ENCODE measurements around the gene BIRC5.

BIRC5 gene

DNA sequence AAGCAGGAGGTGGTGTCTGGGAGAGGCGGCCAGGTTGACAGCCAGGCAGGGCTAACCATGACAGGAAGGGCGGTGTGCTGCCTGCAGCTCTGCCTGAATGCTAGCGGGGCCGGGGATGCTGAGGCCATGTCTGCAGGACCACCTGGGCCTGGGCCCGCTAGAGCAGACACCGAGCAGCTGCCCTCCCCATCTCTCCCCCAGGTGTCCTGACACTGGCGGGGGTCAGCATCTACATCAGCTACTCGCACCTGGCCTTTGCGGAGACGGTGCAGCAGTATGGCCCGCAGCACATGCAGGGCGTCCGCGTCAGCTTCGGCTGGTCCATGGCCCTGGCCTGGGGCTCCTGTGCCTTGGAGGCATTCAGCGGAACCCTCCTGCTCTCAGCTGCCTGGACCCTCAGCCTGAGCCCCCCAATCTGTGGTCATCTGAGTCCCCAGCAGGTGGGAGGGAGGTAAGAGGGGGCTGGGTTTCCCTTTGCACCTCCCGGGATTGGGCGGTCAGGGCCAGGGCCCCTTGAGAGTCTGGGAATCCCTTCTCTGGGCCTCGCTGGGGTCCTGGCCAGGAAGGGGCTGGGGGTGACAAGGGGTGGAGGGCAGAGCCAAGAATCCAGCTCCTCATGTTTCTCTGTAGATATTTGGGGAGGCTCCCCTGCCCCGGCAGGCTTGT, 24.9 kb downstream of the BIRC5 start:
- Mint-ChIP-seq H3K4me1 (ENCODE audit: low read depth) (no peaks in the 10 kb centered on the region), H3K27ac (no peak overlapping the region), H3K27me3 (no peaks in the 10 kb centered on the region), H3K4me3 (no peak overlapping the region), H3K9me3 (ENCODE audit: low read depth) (no peaks in the 10 kb centered on the region), H3K36me3 (no peaks in the 10 kb centered on the region)

DNA sequence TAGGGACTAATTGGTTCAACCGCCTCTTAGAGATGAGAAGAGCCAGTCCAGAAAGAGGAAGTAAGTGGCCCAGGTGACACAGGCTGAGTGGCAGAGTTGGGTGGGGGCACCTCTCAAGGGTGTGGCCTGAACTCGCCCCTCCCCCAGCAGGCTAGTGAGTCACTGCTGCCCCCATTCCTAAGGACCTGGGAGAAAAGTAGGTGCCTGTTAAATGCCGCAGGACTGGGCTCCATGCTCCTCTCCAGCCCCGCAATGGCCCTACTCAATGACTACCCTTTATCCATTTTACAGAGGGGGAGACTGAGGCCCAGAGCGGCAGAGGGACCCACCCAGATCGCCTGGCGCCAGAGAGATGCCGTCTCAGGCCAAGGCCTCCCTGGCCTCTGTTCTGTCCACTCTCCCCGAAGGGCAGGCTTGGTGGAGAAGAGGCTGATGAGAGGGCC, 25.5 kb downstream of the BIRC5 start:
- no peak overlapping the region for H3K27ac Mint-ChIP-seq
- no peaks in the 10 kb centered on the region for H3K36me3 Mint-ChIP-seq
- no peaks in the 10 kb centered on the region for H3K27me3 Mint-ChIP-seq
- H3K4me1 Mint-ChIP-seq (ENCODE audit: low read depth) = no peaks in the 10 kb centered on the region
- no peak overlapping the region for H3K4me3 Mint-ChIP-seq
- H3K9me3 Mint-ChIP-seq (ENCODE audit: low read depth) = no peaks in the 10 kb centered on the region

DNA sequence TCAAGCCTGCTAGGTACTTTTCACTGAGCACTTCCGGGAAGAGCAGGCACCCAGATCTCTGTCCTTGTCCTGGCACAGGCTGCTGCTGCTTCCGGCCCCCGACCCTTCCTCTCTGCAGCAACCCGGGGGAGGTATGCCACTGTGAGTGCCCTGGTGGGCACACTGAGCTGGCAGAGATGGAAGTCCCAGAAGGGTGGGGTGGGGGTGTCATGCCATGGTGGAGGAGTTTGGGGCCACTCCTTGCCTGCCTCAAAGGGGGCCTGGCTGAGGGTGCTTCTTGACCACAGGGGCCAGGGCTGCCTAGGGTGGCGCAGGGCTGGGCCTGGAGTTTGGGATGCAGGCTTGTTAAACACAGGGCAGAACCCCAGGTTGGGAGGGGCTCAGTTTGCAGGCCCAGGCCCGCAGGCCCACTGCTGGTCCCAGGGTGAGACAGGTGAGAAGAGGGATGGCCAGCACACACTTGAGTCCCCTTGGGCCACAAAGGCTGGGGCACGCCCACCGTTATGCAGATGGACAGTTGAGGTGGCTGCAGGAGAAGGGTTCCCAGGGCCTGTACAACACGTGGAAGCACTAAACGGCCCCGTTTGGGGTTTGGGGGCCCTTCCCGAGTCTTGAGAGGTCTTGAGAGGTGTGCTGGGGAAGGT, 26.1 kb downstream of the BIRC5 start:
- H3K27ac Mint-ChIP-seq = no peak overlapping the region
- no peak overlapping the region for H3K4me3 Mint-ChIP-seq
- H3K9me3 Mint-ChIP-seq (ENCODE audit: low read depth) = no peaks in the 10 kb centered on the region
- no peaks in the 10 kb centered on the region for H3K36me3 Mint-ChIP-seq
- no peaks in the 10 kb centered on the region for H3K4me1 Mint-ChIP-seq (ENCODE audit: low read depth)
- no peaks in the 10 kb centered on the region for H3K27me3 Mint-ChIP-seq

DNA sequence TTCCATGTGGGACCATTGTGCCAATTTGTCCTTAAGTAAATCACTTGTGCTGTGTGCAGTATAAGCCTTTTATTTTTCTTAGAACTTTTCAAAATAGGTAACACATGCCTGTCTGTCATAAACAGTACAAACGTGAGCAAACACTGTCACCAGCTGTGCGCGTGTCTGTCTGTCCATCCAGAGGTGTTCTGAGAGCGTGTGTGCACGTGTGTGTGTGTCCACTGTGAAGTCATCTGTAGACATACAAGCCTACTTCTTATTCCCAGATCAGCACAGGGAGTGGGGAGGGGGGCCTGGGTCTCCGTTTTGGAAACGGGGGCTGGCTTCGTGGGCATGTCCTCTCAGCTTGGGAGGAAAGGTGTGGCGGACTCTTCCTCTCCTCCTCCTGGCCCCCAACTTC, 26.8 kb downstream of the BIRC5 start:
- no peak overlapping the region for H3K27ac Mint-ChIP-seq

DNA sequence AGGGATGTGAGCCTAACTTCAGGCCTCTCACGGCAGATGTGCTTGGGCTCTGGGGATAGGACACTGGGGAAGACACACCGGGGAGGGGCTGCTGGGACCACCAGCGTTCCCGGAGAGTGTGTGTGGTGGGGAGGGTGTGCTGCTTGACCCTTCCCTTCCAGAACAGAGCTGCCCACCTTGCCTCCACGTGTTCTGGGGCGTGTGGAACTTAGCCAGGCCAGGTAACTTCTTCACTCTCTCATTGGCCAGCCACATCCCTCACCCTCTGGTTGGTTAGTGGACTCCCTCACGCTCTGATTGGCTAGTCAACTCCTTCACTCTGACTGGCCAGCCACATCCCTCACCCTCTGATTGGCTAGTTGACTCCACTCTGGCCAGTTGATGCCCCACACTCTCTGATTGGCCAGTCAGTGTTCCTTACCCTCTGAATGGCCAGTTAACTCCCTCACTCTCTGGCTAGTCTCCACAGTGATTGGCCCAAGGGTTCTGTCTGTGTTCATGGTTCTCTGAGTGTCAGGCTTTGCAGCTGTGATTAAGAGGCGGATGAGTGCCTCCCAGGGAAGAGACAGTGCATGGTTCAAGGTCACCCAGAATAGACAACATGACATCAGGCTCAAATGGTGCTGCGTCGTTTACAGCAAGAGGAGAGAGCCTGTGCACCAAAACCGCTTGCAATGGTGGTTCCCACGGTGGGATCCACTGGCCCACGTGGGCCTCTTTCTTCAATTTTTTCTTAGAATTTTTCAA, 27.4 kb downstream of the BIRC5 start:
- H3K36me3 Mint-ChIP-seq = no peaks in the 10 kb centered on the region
- no peak overlapping the region for H3K4me3 Mint-ChIP-seq
- H3K27ac Mint-ChIP-seq = no peak overlapping the region
- H3K27me3 Mint-ChIP-seq = no peaks in the 10 kb centered on the region
- no peaks in the 10 kb centered on the region for H3K4me1 Mint-ChIP-seq (ENCODE audit: low read depth)
- no peaks in the 10 kb centered on the region for H3K9me3 Mint-ChIP-seq (ENCODE audit: low read depth)

More for the DNA sequence above, 26.8 kb downstream of the BIRC5 start:
- Mint-ChIP-seq H3K27me3 (no peaks in the 10 kb centered on the region), H3K4me3 (no peak overlapping the region), H3K36me3 (no peaks in the 10 kb centered on the region), H3K9me3 (ENCODE audit: low read depth) (no peaks in the 10 kb centered on the region), H3K4me1 (ENCODE audit: low read depth) (no peaks in the 10 kb centered on the region)

DNA sequence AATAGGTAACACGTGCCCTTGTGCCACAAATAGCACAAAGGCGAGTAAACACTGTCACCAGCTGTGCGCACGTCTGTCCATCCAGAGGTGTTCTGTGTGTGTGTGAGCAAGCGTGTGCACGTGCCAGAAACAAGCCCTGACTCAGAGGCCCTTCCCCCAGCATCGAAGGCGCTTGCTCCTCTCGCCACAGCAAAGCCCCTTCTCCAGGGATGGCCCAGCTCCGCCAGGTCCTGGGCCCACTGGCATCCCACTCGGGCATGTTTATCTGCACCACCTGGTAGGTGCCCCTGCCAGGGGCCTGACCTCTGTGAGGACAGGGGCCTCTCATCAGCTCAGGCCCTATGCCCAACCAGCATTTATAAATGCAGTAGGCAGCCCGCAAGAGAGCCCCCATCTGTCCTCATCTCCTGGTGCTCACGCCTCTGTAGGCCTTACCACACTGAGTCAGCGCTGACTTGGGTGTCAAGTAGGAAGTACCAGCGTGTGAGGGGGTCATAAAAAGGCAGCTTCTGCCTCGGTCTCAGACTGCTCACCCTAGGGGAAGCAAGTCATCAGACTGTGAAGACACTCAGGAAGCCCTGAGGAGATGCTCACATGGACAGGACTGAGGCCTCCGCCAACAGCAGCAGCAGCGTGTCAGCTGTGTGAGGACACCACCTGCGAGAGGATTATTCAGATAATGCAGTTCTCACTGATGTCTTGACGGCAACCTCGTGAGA, 28.1 kb downstream of the BIRC5 start:
- H3K27me3 Mint-ChIP-seq = no peaks in the 10 kb centered on the region
- H3K27ac Mint-ChIP-seq = no peak overlapping the region
- no peak overlapping the region for H3K4me3 Mint-ChIP-seq
- no peaks in the 10 kb centered on the region for H3K36me3 Mint-ChIP-seq
- no peaks in the 10 kb centered on the region for H3K4me1 Mint-ChIP-seq (ENCODE audit: low read depth)
- H3K9me3 Mint-ChIP-seq (ENCODE audit: low read depth) = no peaks in the 10 kb centered on the region

DNA sequence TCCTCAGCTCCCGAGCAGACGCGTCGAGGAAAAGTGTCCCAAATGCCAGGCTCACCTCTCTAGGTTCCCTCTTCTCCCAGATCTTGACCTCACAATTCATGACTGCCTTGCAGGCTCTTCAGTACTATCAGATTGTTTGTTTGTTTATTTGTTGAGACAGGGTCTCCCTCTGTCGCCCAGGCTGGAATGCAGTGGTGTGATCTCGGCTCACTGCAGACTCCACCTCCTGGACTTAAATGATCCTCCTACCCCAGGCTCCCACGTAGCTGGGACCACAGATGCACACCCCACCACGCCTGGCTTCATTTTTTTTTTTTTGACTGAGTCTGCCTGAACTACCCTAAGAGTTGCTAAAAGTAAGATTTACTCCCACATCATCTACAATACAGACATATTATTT, 33.3 kb downstream of the BIRC5 start:
- H3K27ac Mint-ChIP-seq = no peak overlapping the region
- H3K27me3 Mint-ChIP-seq = no peaks in the 10 kb centered on the region
- no peak overlapping the region for H3K4me3 Mint-ChIP-seq
- H3K36me3 Mint-ChIP-seq = no peaks in the 10 kb centered on the region
- H3K9me3 Mint-ChIP-seq (ENCODE audit: low read depth) = no peaks in the 10 kb centered on the region
- peaks cover 18% of the 10 kb centered on the region for H3K4me1 Mint-ChIP-seq (ENCODE audit: low read depth)

DNA sequence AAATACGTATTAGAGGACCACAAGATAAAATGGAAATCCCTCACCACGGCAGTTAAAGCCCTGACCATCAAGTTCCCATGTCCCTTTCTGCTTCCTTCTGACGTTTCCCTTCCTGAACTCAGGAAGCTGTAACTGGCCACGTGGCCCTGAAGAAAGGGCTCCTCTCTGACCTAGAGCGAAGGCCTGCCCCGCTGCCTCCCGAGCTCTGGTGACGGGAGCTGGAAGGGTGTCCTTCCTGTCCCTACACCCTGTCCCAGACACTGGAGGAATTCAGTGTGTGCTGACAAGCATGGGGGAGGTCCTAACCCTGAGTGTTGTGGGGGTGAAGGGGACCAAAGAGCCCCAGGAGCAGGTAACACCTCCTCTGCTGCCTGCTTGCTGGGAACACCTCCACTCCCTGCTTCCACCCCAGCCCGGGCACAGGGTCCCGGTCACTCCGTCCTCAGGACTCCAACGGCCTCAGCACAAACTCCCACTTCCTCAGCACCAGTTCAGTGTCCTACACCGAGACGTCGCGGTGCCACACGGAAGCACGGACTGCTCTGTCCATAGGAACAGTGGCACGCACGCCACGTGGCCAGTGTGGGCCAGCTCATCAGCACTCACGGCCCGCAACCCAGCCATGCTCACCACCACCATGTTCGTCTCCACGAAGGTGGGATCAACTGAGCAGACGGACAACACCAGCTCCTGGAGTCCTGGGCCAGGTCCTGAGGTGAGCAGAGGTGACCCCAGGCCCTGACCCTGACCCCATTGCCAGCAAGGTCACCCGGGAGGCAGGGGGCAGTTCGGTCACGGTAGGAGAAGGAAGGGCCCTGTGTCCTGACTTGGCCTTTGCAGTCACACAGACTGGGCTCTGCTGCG, 34.2 kb downstream of the BIRC5 start:
- Mint-ChIP-seq H3K9me3 (ENCODE audit: low read depth) (no peaks in the 10 kb centered on the region), H3K4me3 (no peak overlapping the region), H3K27me3 (no peaks in the 10 kb centered on the region), H3K27ac (no peak overlapping the region), H3K36me3 (no peaks in the 10 kb centered on the region), H3K4me1 (ENCODE audit: low read depth) (peaks cover 27% of the 10 kb centered on the region)

DNA sequence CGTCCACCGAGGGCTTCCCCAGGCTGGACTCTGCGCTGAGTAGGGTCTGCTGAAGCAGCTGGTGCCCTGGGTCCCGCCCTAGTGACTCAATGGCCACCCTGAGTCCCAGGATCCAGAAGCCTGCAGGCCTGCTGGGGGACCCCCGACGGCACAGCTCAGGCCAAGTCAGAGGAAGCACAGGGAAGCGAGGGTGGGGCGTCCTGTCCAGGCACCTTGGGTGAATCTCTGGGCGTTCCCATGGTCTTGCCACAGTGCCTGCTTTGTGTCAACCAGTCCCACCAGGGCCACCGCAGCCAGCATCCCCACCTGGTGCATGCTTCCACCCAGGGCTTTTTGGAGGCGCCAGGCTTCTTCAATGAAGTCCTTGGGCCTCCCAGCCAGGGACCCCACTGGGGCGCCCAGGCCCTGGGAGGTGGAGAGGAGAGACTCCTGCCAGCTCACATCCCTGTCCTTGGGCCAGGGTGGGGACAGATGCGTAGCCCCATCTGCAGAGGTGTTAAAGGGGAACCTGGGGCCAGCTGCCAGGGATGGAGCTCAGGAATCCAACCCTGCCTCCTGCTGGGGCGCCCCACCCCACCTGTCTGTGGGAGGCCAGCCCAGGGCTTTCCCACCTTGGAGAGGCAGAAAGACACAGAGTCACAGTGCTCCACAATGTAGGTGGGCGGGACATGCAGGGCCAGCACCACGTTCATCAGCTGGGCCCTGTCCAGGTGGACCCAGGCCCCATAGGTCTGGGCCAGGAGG, 35.2 kb downstream of the BIRC5 start:
- Mint-ChIP-seq H3K4me1 (ENCODE audit: low read depth) (peaks cover 30% of the 10 kb centered on the region), H3K4me3 (no peak overlapping the region), H3K36me3 (no peaks in the 10 kb centered on the region), H3K27me3 (no peaks in the 10 kb centered on the region), H3K9me3 (ENCODE audit: low read depth) (no peaks in the 10 kb centered on the region), H3K27ac (no peak overlapping the region)

DNA sequence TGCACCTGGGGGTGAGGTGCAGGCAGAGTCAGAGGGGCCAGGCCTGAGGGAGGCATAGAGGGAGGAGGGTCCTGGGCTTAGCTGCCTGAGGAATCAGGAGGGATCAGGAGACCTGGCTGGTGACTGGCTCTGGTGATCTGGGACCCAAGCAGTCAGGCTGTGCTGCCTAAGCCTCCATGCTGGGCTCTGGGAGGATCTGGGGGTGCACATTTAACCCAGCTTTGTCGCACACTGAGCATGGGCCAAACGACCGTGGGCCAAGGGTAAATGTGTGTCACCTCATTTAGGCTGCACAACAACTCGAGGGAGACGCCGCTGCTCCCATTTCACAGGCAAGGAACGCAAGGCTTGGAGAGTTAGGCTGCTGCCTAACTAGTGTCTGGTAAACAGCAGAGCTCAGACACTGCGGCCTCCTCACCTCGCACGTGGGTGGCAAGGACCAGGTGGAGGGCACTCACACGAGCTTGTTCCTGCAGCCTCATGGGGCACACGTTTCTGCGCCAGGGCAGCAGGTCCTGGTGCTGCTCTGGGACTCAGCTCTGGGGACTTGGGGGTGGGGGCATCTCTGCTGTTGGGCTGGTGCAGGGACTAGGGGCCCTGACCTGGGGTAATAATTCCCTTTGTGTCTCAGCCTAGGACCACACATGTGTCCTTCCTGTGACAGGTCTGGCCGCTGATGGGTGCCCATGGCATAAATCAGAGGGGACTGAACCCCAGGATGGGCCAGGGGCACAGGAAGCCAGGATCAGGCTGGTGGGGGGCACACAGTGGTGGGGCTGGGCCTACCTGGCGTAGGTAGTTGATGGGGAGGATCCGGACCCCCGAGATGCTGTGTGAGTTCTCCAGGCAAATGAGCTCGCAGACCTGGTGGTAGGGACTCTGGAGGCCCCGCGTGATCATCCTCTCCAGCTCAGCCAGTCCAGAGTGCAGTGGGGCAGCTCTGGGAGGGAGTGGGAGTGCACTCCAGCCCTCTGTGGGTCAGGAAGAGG, 36.1 kb downstream of the BIRC5 start:
- Mint-ChIP-seq H3K9me3 (ENCODE audit: low read depth) (no peaks in the 10 kb centered on the region), H3K27ac (no peak overlapping the region), H3K4me1 (ENCODE audit: low read depth) (peaks cover 35% of the 10 kb centered on the region), H3K36me3 (no peaks in the 10 kb centered on the region), H3K27me3 (no peaks in the 10 kb centered on the region), H3K4me3 (no peak overlapping the region)

DNA sequence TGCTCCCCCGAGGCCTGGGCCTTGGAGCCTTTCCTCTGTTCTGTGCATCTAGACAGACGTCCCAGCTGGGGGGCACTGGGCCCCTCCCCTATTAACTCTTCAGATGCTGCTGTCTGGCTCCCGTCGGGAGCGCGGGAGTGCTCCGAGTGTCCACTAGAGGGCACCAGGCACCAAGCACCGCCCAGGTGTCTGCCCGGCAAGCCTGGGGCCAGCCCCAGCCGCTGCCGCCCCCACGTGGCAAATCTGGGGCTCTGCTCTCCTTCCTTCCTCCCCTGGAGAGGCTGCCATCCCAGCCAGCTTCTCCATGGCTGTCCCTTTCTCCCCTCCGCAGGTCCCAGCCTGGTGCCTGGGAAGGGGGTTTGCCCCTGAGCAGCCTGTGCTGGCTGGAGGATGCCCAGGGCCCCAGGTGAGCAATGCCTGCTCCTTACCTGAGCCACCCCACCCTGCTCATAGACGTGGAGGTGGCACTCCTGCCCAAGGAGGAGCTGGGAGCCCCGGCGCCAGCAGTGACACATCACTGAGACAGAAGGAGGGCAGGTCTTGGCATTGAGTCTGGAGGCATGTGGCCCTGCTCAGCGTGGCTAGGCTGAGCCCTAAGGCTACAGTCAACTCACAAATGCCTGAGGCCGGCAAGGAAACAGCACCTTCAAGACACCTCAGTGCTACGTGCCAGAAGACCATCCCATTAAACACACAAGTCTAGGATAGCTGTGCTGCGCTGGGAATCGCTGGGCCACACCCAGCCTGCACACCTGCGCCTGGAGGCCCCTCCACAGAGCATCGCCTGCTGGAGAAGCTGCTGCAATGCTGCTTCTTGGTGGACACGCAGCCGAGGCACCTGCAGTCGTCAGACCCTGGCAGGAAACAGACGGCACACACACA, 37.1 kb downstream of the BIRC5 start:
- Mint-ChIP-seq H3K9me3 (ENCODE audit: low read depth) (no peaks in the 10 kb centered on the region), H3K36me3 (no peaks in the 10 kb centered on the region), H3K27me3 (no peaks in the 10 kb centered on the region), H3K4me3 (peak overlapping the region; percentile 65), H3K4me1 (ENCODE audit: low read depth) (peaks cover 39% of the 10 kb centered on the region), H3K27ac (peak overlapping the region; percentile 3)

DNA sequence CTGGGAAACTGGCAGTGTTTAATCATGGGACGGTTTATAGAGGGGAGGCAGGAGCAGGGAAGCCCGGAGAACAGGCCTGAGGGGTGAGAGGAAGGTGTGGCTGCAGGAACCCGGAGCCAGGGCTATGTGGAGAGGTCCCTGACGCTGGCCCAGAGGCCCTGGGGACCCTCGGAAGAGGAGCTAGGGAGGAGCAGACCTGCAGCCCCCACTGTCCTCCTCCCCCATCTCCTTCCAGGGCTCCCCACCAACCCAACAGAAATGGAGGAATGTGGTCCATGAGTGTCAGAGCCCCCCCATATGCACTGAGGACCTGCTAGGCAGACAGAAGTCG, 37.7 kb downstream of the BIRC5 start:
- no peaks in the 10 kb centered on the region for H3K27me3 Mint-ChIP-seq
- no peaks in the 10 kb centered on the region for H3K36me3 Mint-ChIP-seq
- peak overlapping the region; percentile 65 for H3K4me3 Mint-ChIP-seq
- no peak overlapping the region for H3K27ac Mint-ChIP-seq
- no peaks in the 10 kb centered on the region for H3K9me3 Mint-ChIP-seq (ENCODE audit: low read depth)
- peaks cover 39% of the 10 kb centered on the region for H3K4me1 Mint-ChIP-seq (ENCODE audit: low read depth)

All from activated naive CD8-positive, alpha-beta T cell (primary cell).